Suprapubic skin (tissue), 4 donors: ENCODE measurements around the gene ITPKB. TPM values are rescaled to one million over a fixed set of nuclear protein-coding genes. Genes with fewer than 3 reads are reported as not detected.

ENCODE experiments used
- DNase-seq, 2 donors: peaks; one replicate each; pipeline ENCODE4 v3.0.0-alpha.2; 2019; ENCODE audit warnings: low spot score in 2 of 2
- H3K27ac ChIP-seq: fragments of 200-600 bp; sonication (generic); one replicate; pipeline ENCODE4 v1.5.1; 2019
- H3K27me3 ChIP-seq: fragments of 200-600 bp; sonication (generic); one replicate; pipeline ENCODE4 v1.5.1; 2019
- H3K36me3 ChIP-seq: fragments of 200-600 bp; sonication (generic); one replicate; pipeline ENCODE4 v1.5.1; 2019
- H3K4me1 ChIP-seq: fragments of 200-600 bp; sonication (generic); one replicate; pipeline ENCODE4 v1.5.1; 2019
- H3K4me3 ChIP-seq: fragments of 200-600 bp; sonication (generic); one replicate; pipeline ENCODE4 v1.5.1; 2019; ENCODE audit warnings: mild to moderate bottlenecking
- H3K9me3 ChIP-seq: fragments of 200-600 bp; sonication (generic); one replicate; pipeline ENCODE4 v1.5.1; 2019
- CTCF ChIP-seq, 2 donors: fragments of 200-600 bp in 1 of 2; fragments of 450-650 bp in 1 of 2; sonication (generic) in 1 of 2; IDR thresholded peaks; one replicate each; pipeline ENCODE4 v1.5.1; 2016 to 2019; ENCODE audit warnings: antibody characterized with exemption in 2 of 2, mild to moderate bottlenecking in 1 of 2, moderate library complexity in 1 of 2
- EP300 ChIP-seq: sonication (generic); formaldehyde crosslinking; IDR thresholded peaks from one replicate; pipeline ENCODE4 v1.6.1; 2017; ENCODE audit warnings: antibody characterized with exemption
- POLR2A ChIP-seq, 2 donors: fragments of 450-650 bp; IDR thresholded peaks; one replicate each; pipeline ENCODE4 v1.6.1; 2017; ENCODE audit warnings: antibody characterized with exemption in 2 of 2, mild to moderate bottlenecking in 2 of 2, moderate library complexity in 2 of 2
- POLR2AphosphoS5 ChIP-seq, 3 donors: sonication (generic); formaldehyde crosslinking; IDR thresholded peaks; one replicate each; pipeline ENCODE4 v1.6.1; 2017; ENCODE audit warnings: antibody characterized with exemption in 3 of 3
- WGBS: methylation state at CpG from one replicate; pipeline ENCODE4 v1.1.5; 2018; 5-methylcytosine and 5-hydroxymethylcytosine counted together
- total RNA-seq, 4 donors: library from RNA; depleted of rRNA; stranded (reverse); fragments of >200 nt; gene quantifications; one replicate each; pipeline ENCODE4 v1.1.0, GENCODE V29; 2016

Gene ITPKB
- total RNA-seq, 4 donors from 2014 or later, result 31.0 to 39.0 (median 35.3) TPM

- peaks cover 37% of the 10 kb centered on the region for H3K36me3 ChIP-seq
- WGBS, result 70% methylated on average over 7 of the region's 16 CpGs
- H3K9me3 ChIP-seq, result no peaks in the 10 kb centered on the region
- H3K4me3 ChIP-seq, result no peak overlapping the region
- DNase-seq, result peak; percentile 64 to 79
- H3K4me1 ChIP-seq, result peaks cover 54% of the 10 kb centered on the region
- H3K27me3 ChIP-seq, result no peaks in the 10 kb centered on the region
- peak overlapping the region; percentile 49 for H3K27ac ChIP-seq
- no peak for TF ChIP-seq CTCF (IDR thresholded peaks at IDR 0.05)
- no peak for TF ChIP-seq POLR2AphosphoS5 (IDR thresholded peaks at IDR 0.05)
- TF ChIP-seq POLR2A (IDR thresholded peaks at IDR 0.05), result no peak
- TF ChIP-seq EP300, result no peak
These were observed 100.5 kb downstream of the ITPKB start for GRCh38 chr1:226638608-226639007.

- Histone ChIP-seq H3K9me3 (no peaks in the 10 kb centered on the region), H3K27me3 (no peaks in the 10 kb centered on the region), H3K4me3 (no peak overlapping the region), H3K27ac (peak overlapping the region; percentile 49), H3K36me3 (peaks cover 37% of the 10 kb centered on the region), H3K4me1 (peaks cover 54% of the 10 kb centered on the region)
- no peak for TF ChIP-seq CTCF (IDR thresholded peaks at IDR 0.05)
- no peak for TF ChIP-seq POLR2A (IDR thresholded peaks at IDR 0.05)
- TF ChIP-seq EP300, result no peak
- no peak for TF ChIP-seq POLR2AphosphoS5 (IDR thresholded peaks at IDR 0.05)
- WGBS, result 70% methylated on average over 6 of the region's 10 CpGs
- peak; percentile 62 to 77 for DNase-seq
These were observed 101.0 kb downstream of the ITPKB start for GRCh38 chr1:226638001-226638601.

- TF ChIP-seq EP300 (no peak), CTCF (IDR thresholded peaks at IDR 0.05) (no peak)
- H3K36me3 ChIP-seq, result peaks cover 37% of the 10 kb centered on the region
- DNase-seq, result peak; percentile 64 to 85
- no peak overlapping the region for H3K27ac ChIP-seq
- H3K27me3 ChIP-seq, result no peaks in the 10 kb centered on the region
- no peak overlapping the region for H3K4me3 ChIP-seq
- peaks cover 57% of the 10 kb centered on the region for H3K4me1 ChIP-seq
- WGBS, result 79% methylated on average over 19 of the region's 29 CpGs
- no peaks in the 10 kb centered on the region for H3K9me3 ChIP-seq
These were observed 101.7 kb downstream of the ITPKB start for GRCh38 chr1:226637147-226637935.

GRCh38 chr1:226636847-226637096 is 102.3 kb downstream of the ITPKB start:
- H3K27me3 ChIP-seq, result no peaks in the 10 kb centered on the region
- WGBS, result 88% methylated on average over 1 of the region's 1 CpG
- H3K4me3 ChIP-seq, result no peak overlapping the region
- peaks cover 35% of the 10 kb centered on the region for H3K36me3 ChIP-seq
- DNase-seq, result no peak
- H3K27ac ChIP-seq, result no peak overlapping the region
- no peak for TF ChIP-seq EP300
- no peak for TF ChIP-seq POLR2A (IDR thresholded peaks at IDR 0.05)
- no peak for TF ChIP-seq POLR2AphosphoS5 (IDR thresholded peaks at IDR 0.05)
- no peak for TF ChIP-seq CTCF (IDR thresholded peaks at IDR 0.05)
- peaks cover 57% of the 10 kb centered on the region for H3K4me1 ChIP-seq
- no peaks in the 10 kb centered on the region for H3K9me3 ChIP-seq

- H3K27me3 ChIP-seq, result no peaks in the 10 kb centered on the region
- DNase-seq, result peak; percentile 66 to 74
- 51% methylated on average over 11 of the region's 11 CpGs for WGBS
- peak overlapping the region; percentile 17 for H3K27ac ChIP-seq
- H3K4me3 ChIP-seq, result no peak overlapping the region
- H3K9me3 ChIP-seq, result no peaks in the 10 kb centered on the region
- TF ChIP-seq EP300, result no peak
- TF ChIP-seq POLR2A (IDR thresholded peaks at IDR 0.05), result no peak
- no peak for TF ChIP-seq CTCF (IDR thresholded peaks at IDR 0.05)
- TF ChIP-seq POLR2AphosphoS5 (IDR thresholded peaks at IDR 0.05), result no peak
- H3K4me1 ChIP-seq, result peaks cover 57% of the 10 kb centered on the region
- H3K36me3 ChIP-seq, result peaks cover 32% of the 10 kb centered on the region
These were observed 103.6 kb downstream of the ITPKB start for GRCh38 chr1:226635456-226635941.
